NCI-H1417 (cell line): Measurements from ENCODE around the gene IL13.
"Not testable (repeated sequence)": the region's sequence is repeated elsewhere in the genome, so short reads cannot be mapped to it uniquely, and the experiment has no call there.

Experiments
- DNase-seq, 3 experiments: peaks; one replicate each; lab custom pipeline; 2025; lab: John Stamatoyannopoulos, UW

IL13 gene

DNA sequence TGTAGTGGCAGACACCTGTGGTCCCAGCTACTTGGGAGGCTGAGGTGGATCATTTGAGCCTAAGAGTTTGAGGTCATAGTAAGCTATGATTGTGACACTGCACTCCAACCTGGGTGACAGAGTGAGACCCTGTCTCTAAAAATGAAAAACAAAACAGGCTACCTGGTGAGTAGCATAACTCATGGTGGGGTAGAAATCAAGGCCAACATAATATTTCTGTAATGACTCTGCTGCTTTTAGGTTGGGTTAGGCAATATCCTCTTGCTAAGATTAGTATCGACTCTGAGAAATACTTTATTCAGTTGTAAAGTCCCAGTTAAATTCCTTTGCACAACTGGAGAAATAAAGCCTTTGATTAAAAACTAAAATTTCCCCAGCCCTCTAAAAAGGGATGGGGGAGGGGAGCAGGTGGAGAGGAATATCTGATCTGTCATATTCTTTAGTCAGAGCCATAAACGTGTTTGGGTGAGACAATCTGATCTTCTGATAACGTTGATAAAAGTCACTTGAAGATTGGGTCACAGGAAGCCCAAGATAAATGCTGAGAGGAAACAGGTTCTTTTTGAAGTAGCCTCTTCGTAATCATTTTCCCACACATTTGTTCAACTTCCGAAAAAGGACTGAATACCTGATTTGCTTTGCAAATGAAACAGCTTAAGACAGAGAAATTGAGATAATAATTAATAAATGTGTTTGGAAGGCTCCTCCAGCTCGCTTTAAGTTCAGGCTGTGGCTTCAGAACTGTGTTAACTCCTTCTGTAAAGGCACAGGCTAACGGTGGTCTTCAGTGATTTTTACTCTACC is 30.8 kb downstream of the IL13 start:
- DNase-seq = no peak

DNA sequence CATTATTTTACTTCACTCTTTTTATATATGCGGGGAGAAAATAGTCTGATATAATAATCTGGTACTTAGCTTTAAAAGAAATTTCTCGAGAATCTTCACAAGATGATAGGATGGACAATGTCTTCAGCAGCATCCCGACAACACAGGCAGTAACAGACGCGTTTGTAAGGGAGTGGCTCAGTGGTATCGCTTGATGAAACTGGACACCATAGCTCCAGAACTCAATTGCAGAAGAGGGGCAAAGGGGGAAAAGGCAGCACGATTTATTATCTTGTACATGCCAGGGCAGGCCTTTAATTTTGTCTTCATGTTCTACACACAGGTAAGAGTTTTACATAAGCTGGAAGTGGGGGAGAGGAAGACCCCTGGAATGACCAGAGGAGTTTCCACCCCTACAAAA is 31.5 kb downstream of the IL13 start:
- no peak for DNase-seq

DNA sequence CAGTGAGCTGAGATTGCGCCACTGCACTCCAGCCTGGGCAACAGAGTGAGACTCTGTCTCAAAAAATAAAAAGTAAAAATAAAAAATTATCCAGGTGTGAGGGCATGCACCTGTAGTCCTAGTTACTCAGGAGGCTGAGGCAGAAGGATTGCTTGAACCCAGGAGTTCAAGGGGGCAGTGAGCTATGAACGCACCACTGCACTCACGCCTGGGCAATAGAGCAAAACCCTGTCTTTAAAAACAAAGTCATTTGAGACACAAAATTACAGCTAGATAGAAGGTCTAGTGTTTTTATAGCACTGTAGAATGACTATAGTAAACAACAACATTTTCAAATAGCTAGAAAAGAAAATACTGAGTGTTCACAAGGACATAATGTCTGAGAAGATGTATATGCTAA is 32.2 kb downstream of the IL13 start:
- no peak for DNase-seq

DNA sequence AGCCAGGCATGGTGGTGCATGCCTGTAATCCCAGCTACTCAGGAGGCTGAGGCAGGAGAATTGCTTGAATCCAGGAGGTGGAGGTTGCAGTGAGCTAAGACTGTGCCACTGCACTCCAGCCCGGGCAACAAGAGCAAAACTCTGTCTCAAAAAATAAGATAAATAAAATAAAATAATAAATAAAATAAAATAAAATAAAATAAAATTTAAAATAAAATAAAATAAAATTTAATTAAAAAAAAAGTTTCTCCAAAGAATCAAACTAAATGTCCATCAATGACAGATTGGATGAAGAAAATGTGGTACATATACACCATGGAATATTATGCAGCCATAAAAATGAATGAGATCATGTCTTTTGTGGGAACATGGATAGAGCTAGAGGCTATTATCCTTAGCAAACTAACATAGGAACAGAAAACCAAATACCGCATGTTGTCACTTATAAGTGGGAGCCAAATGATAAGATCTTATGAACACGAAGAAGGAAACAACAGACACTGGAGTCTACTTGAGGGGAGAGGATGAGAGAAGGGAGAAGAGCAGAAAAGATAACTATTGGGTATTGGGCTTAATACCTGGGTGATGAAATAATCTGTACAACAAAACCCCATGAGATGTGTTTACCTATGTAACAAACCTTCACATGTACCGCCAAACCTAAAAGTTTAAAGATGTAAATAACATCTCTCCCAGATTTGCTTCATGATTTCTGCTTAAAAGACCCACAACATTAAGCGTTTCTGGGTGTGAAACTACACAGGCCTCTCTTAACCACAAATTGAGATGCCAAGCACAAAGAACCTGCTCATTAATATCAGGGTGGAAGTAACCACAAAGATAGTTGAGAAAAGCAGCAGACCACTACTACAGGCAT is 34.0 kb downstream of the IL13 start:
- DNase-seq = not testable (repeated sequence)

DNA sequence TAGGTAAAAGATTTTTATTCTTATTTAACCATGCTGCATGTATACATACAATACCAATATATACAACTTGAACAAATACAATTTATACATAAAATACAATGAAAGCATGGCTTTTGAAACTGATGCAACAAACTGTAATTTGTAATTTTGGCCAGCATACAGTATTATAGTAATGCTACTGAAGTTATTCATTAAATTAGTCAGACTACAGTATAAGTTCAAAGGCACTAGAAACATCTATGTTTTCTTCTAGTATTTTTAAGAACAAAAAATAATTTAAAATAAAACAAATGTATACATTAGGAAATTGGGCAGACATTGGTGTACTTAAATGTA is 34.6 kb downstream of the IL13 start:
- DNase-seq = no peak

DNA sequence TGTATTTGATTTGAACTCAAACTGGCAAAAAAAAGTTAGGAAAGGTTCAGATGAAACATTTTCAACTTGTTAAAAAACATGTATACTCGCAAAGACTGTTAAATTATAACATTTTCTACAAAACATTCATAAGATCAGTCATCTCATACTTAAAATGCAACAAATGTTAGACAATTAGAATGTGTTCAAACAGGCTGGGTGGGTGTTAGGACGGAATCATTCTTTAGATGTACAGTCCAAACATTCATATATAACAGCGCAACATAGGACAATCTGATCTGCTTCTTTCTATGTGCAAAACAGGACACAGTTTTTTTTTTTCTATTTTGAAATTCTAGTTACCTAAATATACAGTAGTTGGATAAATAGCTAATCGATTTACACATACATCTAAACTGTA is 38.0 kb downstream of the IL13 start:
- no peak for DNase-seq

DNA sequence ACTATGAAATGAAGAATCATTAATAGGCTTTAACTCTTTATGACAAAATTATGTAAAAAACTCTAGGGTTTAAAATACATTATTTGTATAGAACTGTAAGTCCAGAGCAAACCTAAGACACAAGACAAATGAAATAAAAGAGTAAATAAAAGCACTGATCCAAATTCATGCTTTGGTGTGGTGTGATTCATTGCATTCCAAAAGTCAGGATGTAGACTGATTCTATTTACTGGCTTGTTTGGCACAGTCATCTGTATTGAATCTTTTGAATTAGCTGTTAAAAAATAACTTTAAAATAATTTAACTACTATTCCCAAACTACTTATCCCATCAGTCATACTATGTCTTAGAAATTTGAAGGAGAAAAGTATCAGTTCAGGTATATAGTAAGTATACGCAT is 46.9 kb downstream of the IL13 start:
- DNase-seq = no peak

DNA sequence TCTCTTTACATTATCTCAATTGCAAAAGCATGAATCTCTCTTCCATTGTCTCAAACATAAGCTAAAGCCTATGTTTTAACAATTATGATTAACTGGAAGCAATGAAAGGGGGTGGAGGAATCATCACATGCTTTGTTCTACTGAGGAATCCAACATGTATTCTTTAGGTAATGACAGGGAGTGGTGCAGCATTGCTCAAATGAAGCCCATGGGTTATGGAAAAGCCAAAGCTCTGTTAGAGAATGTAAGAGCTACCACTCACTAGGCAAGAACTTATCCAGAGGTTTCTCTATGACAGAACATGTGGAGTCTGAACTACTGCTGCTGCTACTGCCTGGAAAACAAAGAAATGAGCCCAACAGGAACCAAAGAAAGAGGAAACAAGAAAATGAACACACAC is 50.7 kb downstream of the IL13 start:
- no peak for DNase-seq
